ENCODE data around the gene LAMC2.
"Not testable (repeated sequence)": the region's sequence is repeated elsewhere in the genome, so short reads cannot be mapped to it uniquely, and the experiment has no call there.

LAMC2 gene

GRCh38 chr1:183239793-183240525 lies 53.9 kb downstream of the LAMC2 start:
- DNase-seq, result no peak

GRCh38 chr1:183240526-183240825 lies 54.4 kb downstream of the LAMC2 start:
- DNase-seq, result no peak

- DNase-seq, result not testable (repeated sequence)
These were observed 54.8 kb downstream of the LAMC2 start for GRCh38 chr1:183240853-183241252.

GRCh38 chr1:183241471-183241870 lies 55.4 kb downstream of the LAMC2 start:
- DNase-seq, result peak; percentile 52

GRCh38 chr1:183242556-183242955 lies 56.5 kb downstream of the LAMC2 start:
- DNase-seq, result no peak

GRCh38 chr1:183243161-183244050 lies 57.3 kb downstream of the LAMC2 start:
- DNase-seq, result no peak

GRCh38 chr1:183244466-183244865 lies 58.4 kb downstream of the LAMC2 start:
- peak; percentile 66 for DNase-seq

- DNase-seq, result no peak
These were observed 59.3 kb downstream of the LAMC2 start for GRCh38 chr1:183245357-183245756.

- DNase-seq, result no peak
These were observed 60.4 kb downstream of the LAMC2 start for GRCh38 chr1:183246436-183246835.

GRCh38 chr1:183247066-183247465 lies 61.0 kb downstream of the LAMC2 start:
- DNase-seq, result no peak

- DNase-seq, result no peak
These were observed 61.4 kb downstream of the LAMC2 start for GRCh38 chr1:183247484-183247883.

- no peak for DNase-seq
These were observed 61.9 kb downstream of the LAMC2 start for GRCh38 chr1:183247931-183248330.

GRCh38 chr1:183248989-183249691 lies 63.1 kb downstream of the LAMC2 start:
- DNase-seq, result no peak

GRCh38 chr1:183249941-183250452 lies 63.9 kb downstream of the LAMC2 start:
- DNase-seq, result no peak

GRCh38 chr1:183251101-183251958 lies 65.3 kb downstream of the LAMC2 start:
- DNase-seq, result no peak

GRCh38 chr1:183251959-183252450 lies 65.9 kb downstream of the LAMC2 start:
- DNase-seq, result no peak

- no peak for DNase-seq
These were observed 69.0 kb downstream of the LAMC2 start for GRCh38 chr1:183255073-183255472.

GRCh38 chr1:183259924-183260323 lies 73.9 kb downstream of the LAMC2 start:
- no peak for DNase-seq

- no peak for DNase-seq
These were observed 76.7 kb downstream of the LAMC2 start for GRCh38 chr1:183262628-183263200.

GRCh38 chr1:183263886-183264602 lies 78.0 kb downstream of the LAMC2 start:
- no peak for DNase-seq
